HL-60 (cell line): Measurements from ENCODE around the gene TMEM182.

Source experiments
- POLR2AphosphoS5 ChIP-seq: IDR thresholded peaks from 2 replicates; pipeline ENCODE4 v1.6.1; 2012; ENCODE audit warnings: low read depth
- SPI1 ChIP-seq: IDR thresholded peaks from 2 replicates; pipeline ENCODE4 v1.6.1; 2012; ENCODE audit warnings: low read depth, mild to moderate bottlenecking, borderline replicate concordance
- TF ChIP-seq, protein P1 (sequence below): IDR thresholded peaks from one replicate; pipeline ENCODE4 v1.5.1; 2011; ENCODE audit warnings: low read length, control low read depth, inconsistent platforms; ENCODE audit not compliant: insufficient read depth
- TF ChIP-seq, protein P2 (sequence below): IDR thresholded peaks from 2 replicates; pipeline ENCODE4 v1.6.1; 2012; ENCODE audit warnings: low read depth; ENCODE audit not compliant: insufficient replicate concordance

DNA sequence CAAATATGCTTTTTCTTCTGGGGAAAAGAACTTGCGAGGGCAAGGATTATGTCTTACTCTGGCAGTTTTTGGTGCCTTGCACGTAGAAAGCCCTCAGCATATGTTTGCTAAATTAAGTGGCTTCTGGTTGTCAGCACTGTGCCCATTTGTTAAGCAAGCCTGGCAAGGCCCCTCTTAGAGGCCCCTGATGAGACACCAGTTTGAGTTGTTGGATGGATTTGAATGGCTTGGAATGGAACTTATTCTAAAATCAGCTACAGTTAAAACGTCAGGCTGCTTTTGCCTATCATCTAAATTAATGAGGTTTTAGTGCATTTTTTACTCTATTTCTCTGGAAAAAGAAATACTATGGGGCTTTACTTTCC is 28.2 kb downstream of the TMEM182 start:
- TF ChIP-seq, protein P1, sequence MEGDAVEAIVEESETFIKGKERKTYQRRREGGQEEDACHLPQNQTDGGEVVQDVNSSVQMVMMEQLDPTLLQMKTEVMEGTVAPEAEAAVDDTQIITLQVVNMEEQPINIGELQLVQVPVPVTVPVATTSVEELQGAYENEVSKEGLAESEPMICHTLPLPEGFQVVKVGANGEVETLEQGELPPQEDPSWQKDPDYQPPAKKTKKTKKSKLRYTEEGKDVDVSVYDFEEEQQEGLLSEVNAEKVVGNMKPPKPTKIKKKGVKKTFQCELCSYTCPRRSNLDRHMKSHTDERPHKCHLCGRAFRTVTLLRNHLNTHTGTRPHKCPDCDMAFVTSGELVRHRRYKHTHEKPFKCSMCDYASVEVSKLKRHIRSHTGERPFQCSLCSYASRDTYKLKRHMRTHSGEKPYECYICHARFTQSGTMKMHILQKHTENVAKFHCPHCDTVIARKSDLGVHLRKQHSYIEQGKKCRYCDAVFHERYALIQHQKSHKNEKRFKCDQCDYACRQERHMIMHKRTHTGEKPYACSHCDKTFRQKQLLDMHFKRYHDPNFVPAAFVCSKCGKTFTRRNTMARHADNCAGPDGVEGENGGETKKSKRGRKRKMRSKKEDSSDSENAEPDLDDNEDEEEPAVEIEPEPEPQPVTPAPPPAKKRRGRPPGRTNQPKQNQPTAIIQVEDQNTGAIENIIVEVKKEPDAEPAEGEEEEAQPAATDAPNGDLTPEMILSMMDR: no peak
- TF ChIP-seq POLR2AphosphoS5 (no peak), SPI1 (no peak)
- TF ChIP-seq, protein P2, sequence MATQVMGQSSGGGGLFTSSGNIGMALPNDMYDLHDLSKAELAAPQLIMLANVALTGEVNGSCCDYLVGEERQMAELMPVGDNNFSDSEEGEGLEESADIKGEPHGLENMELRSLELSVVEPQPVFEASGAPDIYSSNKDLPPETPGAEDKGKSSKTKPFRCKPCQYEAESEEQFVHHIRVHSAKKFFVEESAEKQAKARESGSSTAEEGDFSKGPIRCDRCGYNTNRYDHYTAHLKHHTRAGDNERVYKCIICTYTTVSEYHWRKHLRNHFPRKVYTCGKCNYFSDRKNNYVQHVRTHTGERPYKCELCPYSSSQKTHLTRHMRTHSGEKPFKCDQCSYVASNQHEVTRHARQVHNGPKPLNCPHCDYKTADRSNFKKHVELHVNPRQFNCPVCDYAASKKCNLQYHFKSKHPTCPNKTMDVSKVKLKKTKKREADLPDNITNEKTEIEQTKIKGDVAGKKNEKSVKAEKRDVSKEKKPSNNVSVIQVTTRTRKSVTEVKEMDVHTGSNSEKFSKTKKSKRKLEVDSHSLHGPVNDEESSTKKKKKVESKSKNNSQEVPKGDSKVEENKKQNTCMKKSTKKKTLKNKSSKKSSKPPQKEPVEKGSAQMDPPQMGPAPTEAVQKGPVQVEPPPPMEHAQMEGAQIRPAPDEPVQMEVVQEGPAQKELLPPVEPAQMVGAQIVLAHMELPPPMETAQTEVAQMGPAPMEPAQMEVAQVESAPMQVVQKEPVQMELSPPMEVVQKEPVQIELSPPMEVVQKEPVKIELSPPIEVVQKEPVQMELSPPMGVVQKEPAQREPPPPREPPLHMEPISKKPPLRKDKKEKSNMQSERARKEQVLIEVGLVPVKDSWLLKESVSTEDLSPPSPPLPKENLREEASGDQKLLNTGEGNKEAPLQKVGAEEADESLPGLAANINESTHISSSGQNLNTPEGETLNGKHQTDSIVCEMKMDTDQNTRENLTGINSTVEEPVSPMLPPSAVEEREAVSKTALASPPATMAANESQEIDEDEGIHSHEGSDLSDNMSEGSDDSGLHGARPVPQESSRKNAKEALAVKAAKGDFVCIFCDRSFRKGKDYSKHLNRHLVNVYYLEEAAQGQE: no peak
